NCI-H2171 treated with DMSO at 0.1 percent for 48 hours (cell line): ENCODE data around the gene TPCN2.
A peak's percentile ranks its signal among the peaks of the same experiment; 100 is the strongest.

ENCODE experiments used
- DNase-seq: peaks from one replicate; lab custom pipeline; 2025; lab: John Stamatoyannopoulos, UW

TPCN2 gene

GRCh38 chr11:69057801-69058200 lies 9.1 kb downstream of the TPCN2 start:
- DNase-seq = no peak

- no peak for DNase-seq
Measured at GRCh38 chr11:69058511-69059270, 10.0 kb downstream of the TPCN2 start.

- DNase-seq = no peak
Measured at GRCh38 chr11:69059429-69059828, 10.7 kb downstream of the TPCN2 start.

- DNase-seq = no peak
Measured at GRCh38 chr11:69059985-69060384, 11.3 kb downstream of the TPCN2 start.

GRCh38 chr11:69060806-69061712 lies 12.3 kb downstream of the TPCN2 start:
- no peak for DNase-seq

GRCh38 chr11:69061713-69062053 lies 13.0 kb downstream of the TPCN2 start:
- DNase-seq = no peak

GRCh38 chr11:69062169-69062855 lies 13.6 kb downstream of the TPCN2 start:
- DNase-seq = no peak

GRCh38 chr11:69062873-69063651 lies 14.3 kb downstream of the TPCN2 start:
- no peak for DNase-seq

- DNase-seq = peak; percentile 15
Measured at GRCh38 chr11:69063652-69064260, 15.0 kb downstream of the TPCN2 start.

- DNase-seq = no peak
Measured at GRCh38 chr11:69064394-69064957, 15.7 kb downstream of the TPCN2 start.

GRCh38 chr11:69065147-69065710 lies 16.5 kb downstream of the TPCN2 start:
- DNase-seq = no peak

GRCh38 chr11:69066122-69067112 lies 17.7 kb downstream of the TPCN2 start:
- no peak for DNase-seq

- DNase-seq = no peak
Measured at GRCh38 chr11:69067200-69067599, 18.5 kb downstream of the TPCN2 start.

GRCh38 chr11:69071086-69071800 lies 22.5 kb downstream of the TPCN2 start:
- no peak for DNase-seq

- no peak for DNase-seq
Measured at GRCh38 chr11:69071956-69072355, 23.2 kb downstream of the TPCN2 start.

GRCh38 chr11:69073469-69073868 lies 24.7 kb downstream of the TPCN2 start:
- no peak for DNase-seq

GRCh38 chr11:69074375-69075140 lies 25.8 kb downstream of the TPCN2 start:
- no peak for DNase-seq
